ENCODE data around the gene TRPC4.

DNA sequence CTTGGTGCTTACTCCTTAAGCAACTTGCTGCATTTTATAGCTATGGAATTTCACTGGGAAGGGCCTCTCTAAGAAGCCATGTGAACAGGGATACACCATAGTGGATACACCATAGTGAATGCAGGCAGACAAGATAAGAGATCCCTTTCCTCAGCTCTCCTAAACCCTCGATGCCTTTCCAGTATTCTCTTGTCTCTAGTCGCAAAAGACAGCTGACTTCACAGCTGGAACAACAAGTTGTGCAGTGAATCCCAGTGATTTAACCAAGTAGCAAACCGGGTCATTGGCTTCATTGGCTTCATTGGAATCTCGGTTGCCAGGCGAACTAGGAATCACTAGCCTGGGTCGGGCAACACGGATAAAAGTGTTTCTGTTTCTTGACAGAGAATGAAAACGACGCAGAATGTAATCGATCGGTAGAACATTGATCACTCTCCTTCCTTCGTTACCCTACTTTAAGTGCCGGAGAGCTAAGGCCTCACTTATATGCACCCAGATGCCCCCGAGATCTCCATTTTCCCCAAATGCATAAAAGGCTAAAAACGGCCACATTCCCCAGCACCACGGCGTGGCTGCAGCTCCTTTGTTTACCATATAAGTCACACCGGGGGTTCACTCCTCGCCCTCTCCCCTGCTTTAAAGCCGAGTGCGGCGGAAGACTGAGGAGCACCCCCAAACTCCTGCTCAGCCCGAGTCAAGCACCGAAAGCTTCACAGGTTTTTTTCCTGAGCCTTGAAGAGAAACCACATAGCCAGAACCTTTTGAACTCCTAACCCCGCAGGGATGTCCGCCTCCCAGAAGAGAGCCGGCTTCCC is 674 bp downstream of the TRPC4 start:
- TF ChIP-seq, protein P1, sequence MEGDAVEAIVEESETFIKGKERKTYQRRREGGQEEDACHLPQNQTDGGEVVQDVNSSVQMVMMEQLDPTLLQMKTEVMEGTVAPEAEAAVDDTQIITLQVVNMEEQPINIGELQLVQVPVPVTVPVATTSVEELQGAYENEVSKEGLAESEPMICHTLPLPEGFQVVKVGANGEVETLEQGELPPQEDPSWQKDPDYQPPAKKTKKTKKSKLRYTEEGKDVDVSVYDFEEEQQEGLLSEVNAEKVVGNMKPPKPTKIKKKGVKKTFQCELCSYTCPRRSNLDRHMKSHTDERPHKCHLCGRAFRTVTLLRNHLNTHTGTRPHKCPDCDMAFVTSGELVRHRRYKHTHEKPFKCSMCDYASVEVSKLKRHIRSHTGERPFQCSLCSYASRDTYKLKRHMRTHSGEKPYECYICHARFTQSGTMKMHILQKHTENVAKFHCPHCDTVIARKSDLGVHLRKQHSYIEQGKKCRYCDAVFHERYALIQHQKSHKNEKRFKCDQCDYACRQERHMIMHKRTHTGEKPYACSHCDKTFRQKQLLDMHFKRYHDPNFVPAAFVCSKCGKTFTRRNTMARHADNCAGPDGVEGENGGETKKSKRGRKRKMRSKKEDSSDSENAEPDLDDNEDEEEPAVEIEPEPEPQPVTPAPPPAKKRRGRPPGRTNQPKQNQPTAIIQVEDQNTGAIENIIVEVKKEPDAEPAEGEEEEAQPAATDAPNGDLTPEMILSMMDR (conservative IDR thresholded peaks at IDR 0.05 in 1 of 2, IDR thresholded peaks at IDR 0.05 in 1 of 2; ENCODE audit: extremely low read depth in 1 of 2, insufficient read depth in 1 of 2, low read depth in 1 of 2, low read length in 2 of 2) = no peak
- no peak for TF ChIP-seq EZH2 (IDR thresholded peaks at IDR 0.05; ENCODE audit: borderline replicate concordance, low read length)
